IMR-90 (cell line): ENCODE data around the gene AGPS. TPM values are rescaled to one million over a fixed set of nuclear protein-coding genes. Genes with fewer than 3 reads are reported as not detected.

Experiments
- ATAC-seq: fragments of 200-7000 bp; cut with Tn5 transposase; 2 replicates; pipeline ENCODE4 v1.9.1; 2020; ENCODE audit warnings: low read depth, mild to moderate bottlenecking, moderate library complexity
- BruUV-seq: library from RNA; stranded (reverse); fragments of 400-500 nt; replicated peaks from 2 replicates; lab custom pipeline; 2021; lab: Mats Ljungman, UMichigan
- CTCF ChIA-PET: fragments of 300-600 bp; formaldehyde crosslinking; extraction: SDS; loops from one replicate; lab custom pipeline; 2021; ENCODE audit warnings: antibody characterized with exemption; lab: Yijun Ruan, JAX
- POLR2A ChIA-PET: fragments of 300-600 bp; sonication (Branson Sonifier 250); formaldehyde crosslinking; loops from one replicate; lab custom pipeline; 2022; ENCODE audit warnings: antibody characterized with exemption; ENCODE audit not compliant: unreplicated experiment; lab: Charles Lee
- DNase-seq: peaks from one replicate; pipeline ENCODE4 v3.0.0; 2013
- H2AFZ ChIP-seq: replicated peaks from 2 replicates; pipeline ENCODE3; 2013; ENCODE audit warnings: low read length, mild to moderate bottlenecking; ENCODE audit not compliant: poor library complexity
- H2AK5ac ChIP-seq: 2 replicates; pipeline ENCODE4 v1.6.1; 2013; ENCODE audit warnings: low read depth, low read length, inconsistent platforms
- H2AK9ac ChIP-seq: replicated peaks from 2 replicates; pipeline ENCODE3; 2013; ENCODE audit warnings: mild to moderate bottlenecking, low read depth, low read length, moderate library complexity; ENCODE audit not compliant: poor library complexity
- H2BK120ac ChIP-seq: 2 replicates; pipeline ENCODE4 v1.6.1; 2013; ENCODE audit warnings: low read depth, low read length, inconsistent platforms
- H2BK15ac ChIP-seq: 3 replicates; pipeline ENCODE4 v1.6.1; 2013; ENCODE audit warnings: low read depth, low read length, inconsistent platforms
- H2BK20ac ChIP-seq: 2 replicates; pipeline ENCODE4 v1.6.1; 2013; ENCODE audit warnings: low read depth, mild to moderate bottlenecking, inconsistent platforms, low read length, moderate library complexity
- H2BK5ac ChIP-seq: 2 replicates; pipeline ENCODE4 v1.6.1; 2013; ENCODE audit warnings: mild to moderate bottlenecking, low read depth, low read length, inconsistent platforms; ENCODE audit not compliant: poor library complexity, severe bottlenecking
- H3K14ac ChIP-seq: replicated peaks from 2 replicates; pipeline ENCODE4 v1.6.1; 2013; ENCODE audit warnings: low read depth, low read length, inconsistent platforms
- H3K18ac ChIP-seq: 2 replicates; pipeline ENCODE4 v1.6.1; 2013; ENCODE audit warnings: low read depth, low read length, control low read depth
- H3K23ac ChIP-seq: 2 replicates; pipeline ENCODE4 v1.6.1; 2013; ENCODE audit warnings: low read depth, low read length, inconsistent platforms
- H3K27ac ChIP-seq: 2 replicates; pipeline ENCODE4 v1.5.1; 2013; ENCODE audit warnings: mild to moderate bottlenecking, control low read depth, low read length; ENCODE audit not compliant: insufficient read depth
- H3K27me3 ChIP-seq: 2 replicates; pipeline ENCODE4 v1.6.1; 2013; ENCODE audit warnings: low read length; ENCODE audit not compliant: control insufficient read depth, insufficient read depth
- H3K36me3 ChIP-seq: 2 replicates; pipeline ENCODE4 v1.6.1; 2013; ENCODE audit warnings: low read length, mixed read lengths; ENCODE audit not compliant: control insufficient read depth, insufficient read depth
- H3K4ac ChIP-seq: 2 replicates; pipeline ENCODE4 v1.6.1; 2013; ENCODE audit warnings: low read depth, low read length, inconsistent platforms
- H3K4me1 ChIP-seq: 2 replicates; pipeline ENCODE4 v1.6.1; 2013; ENCODE audit warnings: low read length, mixed read lengths; ENCODE audit not compliant: control insufficient read depth, insufficient read depth
- H3K4me2 ChIP-seq: 2 replicates; pipeline ENCODE4 v1.6.1; 2013; ENCODE audit warnings: low read depth, mild to moderate bottlenecking, control low read depth, low read length, moderate library complexity
- H3K4me3 ChIP-seq: 2 replicates; pipeline ENCODE4 v1.5.1; 2013; ENCODE audit warnings: low read depth, mild to moderate bottlenecking, control low read depth, low read length, moderate library complexity; ENCODE audit not compliant: insufficient read depth
- H3K56ac ChIP-seq: 2 replicates; pipeline ENCODE4 v1.6.1; 2013; ENCODE audit warnings: low read length, inconsistent platforms; ENCODE audit not compliant: insufficient read depth; ENCODE audit errors: extremely low read depth
- H3K79me1 ChIP-seq, 2 experiments: 2 replicates each; pipeline ENCODE4 v1.6.1; 2013; ENCODE audit warnings: low read length in 2 of 2, inconsistent platforms in 1 of 2, low read depth in 1 of 2
- H3K9ac ChIP-seq: 2 replicates; pipeline ENCODE4 v1.6.1; 2013; ENCODE audit warnings: low read depth, low read length, control low read depth
- H3K9me1 ChIP-seq: 2 replicates; pipeline ENCODE4 v1.6.1; 2013; ENCODE audit warnings: low read length, inconsistent platforms; ENCODE audit not compliant: insufficient read depth
- H3K9me3 ChIP-seq: 2 replicates; pipeline ENCODE4 v1.6.1; 2013; ENCODE audit warnings: low read length; ENCODE audit not compliant: control insufficient read depth, insufficient read depth
- H4K20me1 ChIP-seq: 2 replicates; pipeline ENCODE4 v1.6.1; 2013; ENCODE audit warnings: low read length, inconsistent platforms; ENCODE audit not compliant: insufficient read depth
- H4K5ac ChIP-seq: 2 replicates; pipeline ENCODE4 v1.6.1; 2013; ENCODE audit warnings: mild to moderate bottlenecking, low read depth, low read length, control low read depth
- H4K8ac ChIP-seq, 2 experiments: 2 replicates each; pipeline ENCODE4 v1.6.1; 2013; ENCODE audit warnings: low read depth in 2 of 2, low read length in 2 of 2, control low read depth in 1 of 2, inconsistent platforms in 1 of 2
- H4K91ac ChIP-seq: 2 replicates; pipeline ENCODE4 v1.6.1; 2013; ENCODE audit warnings: low read depth, low read length, inconsistent platforms; ENCODE audit not compliant: insufficient read depth
- BHLHE40 ChIP-seq: fragments of 150-350 bp; IDR thresholded peaks from 2 replicates; pipeline ENCODE4 v1.6.1; 2016; ENCODE audit warnings: mild to moderate bottlenecking, low read depth, low read length
- CEBPB ChIP-seq: IDR thresholded peaks from 2 replicates; pipeline ENCODE4 v1.6.1; 2012; ENCODE audit warnings: low read depth, low read length, improper control_type of control experiment
- CHD1 ChIP-seq: IDR thresholded peaks from 2 replicates; pipeline ENCODE4 v1.6.1; 2012; ENCODE audit warnings: low read depth, low read length, improper control_type of control experiment
- MXI1 ChIP-seq: IDR thresholded peaks from 2 replicates; pipeline ENCODE4 v1.6.1; 2012; ENCODE audit warnings: low read depth, mild to moderate bottlenecking, low read length, moderate library complexity, borderline replicate concordance
- POLR2A ChIP-seq: IDR thresholded peaks from 2 replicates; pipeline ENCODE4 v1.6.1; 2012; ENCODE audit warnings: mild to moderate bottlenecking, low read depth, low read length
- SMC3 ChIP-seq: fragments of 150-350 bp; IDR thresholded peaks from 2 replicates; pipeline ENCODE4 v1.6.1; 2016; ENCODE audit warnings: low read depth, mild to moderate bottlenecking, antibody characterized with exemption, low read length, moderate library complexity
- WGBS, 2 experiments: methylation state at CpG; one replicate each; pipeline versions ENCODE4 v1.1.5 to v1.1.7; 2013; ENCODE audit warnings: missing lambda C conversion rate in 2 of 2; ENCODE audit not compliant: insufficient read length in 1 of 2; ENCODE audit errors: extremely low coverage in 2 of 2; 5-methylcytosine and 5-hydroxymethylcytosine counted together
- dilution Hi-C: fragments of 300-500 bp; cut with HindIII; formaldehyde crosslinking; loops from one replicate; pipeline ENCODE4 v1.14.3; 2018; ENCODE audit warnings: low sequenced_read_pairs; ENCODE audit not compliant: unreplicated experiment
- in situ Hi-C: fragments of 300-500 bp; cut with MboI; formaldehyde crosslinking; loops from 3 replicates; pipeline ENCODE4 v1.14.3; 2019; ENCODE audit warnings: low sequenced_read_pairs, inconsistent platforms, mixed read lengths
- intact Hi-C: fragments of 100-400 bp; cut with micrococcal nuclease; formaldehyde crosslinking; loops from 2 replicates; pipeline ENCODE4 v1.10.0; 2022
- polyA plus RNA-seq, 3 experiments: library from polyadenylated mRNA; depleted of rRNA; stranded (reverse); fragments of >200 nt; gene quantifications; 2 replicates each; pipeline ENCODE4 v1.2.3, GENCODE V29; 2012; ENCODE audit warnings: low replicate concordance in 1 of 3
- total RNA-seq: library from RNA; depleted of rRNA; stranded (reverse); fragments of >200 nt; gene quantifications from 2 replicates; pipeline ENCODE4 v1.2.3, GENCODE V29; 2012

AGPS gene
- total and polyA plus RNA-seq, 2 of the 4 experiments (the other 2 are of a cell fraction) = 6.6 to 18.6 TPM

DNA sequence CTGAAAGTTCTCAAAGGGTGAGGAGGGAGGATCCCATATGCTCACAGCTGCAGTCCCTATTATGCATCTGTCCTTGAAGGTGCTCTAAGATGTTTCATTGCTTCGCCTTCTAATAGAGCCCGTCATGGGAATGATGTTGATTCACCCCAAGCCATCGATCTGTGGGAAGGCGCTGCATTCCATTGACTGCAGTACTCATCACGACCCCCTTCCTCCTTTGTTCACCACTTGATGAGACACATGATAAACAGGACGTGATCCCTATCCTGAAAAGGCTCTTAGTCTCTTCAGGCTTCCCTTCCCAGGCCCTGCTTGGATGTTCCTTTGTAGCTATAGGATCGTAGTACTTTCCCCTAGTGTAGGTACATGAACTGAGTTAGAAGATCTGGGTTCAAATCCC lies 181.8 kb downstream of the AGPS start:
- no peak for TF ChIP-seq BHLHE40
- no peak for TF ChIP-seq MXI1
- no peak for TF ChIP-seq CEBPB
- no peak for TF ChIP-seq POLR2A
- TF ChIP-seq SMC3 = no peak
- TF ChIP-seq CHD1 = no peak
- 92% methylated on average over 2 of the region's 7 CpGs; no CpG with 5 or more reads in 1 of the 2 experiments for WGBS, 2 experiments
- POLR2A ChIA-PET = no interaction called here

More for the DNA sequence above, 181.8 kb downstream of the AGPS start:
- Histone ChIP-seq H4K5ac (no peak overlapping the region), H3K4me3 (no peak overlapping the region), H3K9ac (no peak overlapping the region), H3K4me1 (no peaks in the 10 kb centered on the region), H2AK5ac (no peak overlapping the region), H3K9me3 (no peaks in the 10 kb centered on the region), H3K14ac (no peak overlapping the region), H3K4ac (no peak overlapping the region), H2AFZ (no peak overlapping the region), H2BK5ac (no peak overlapping the region), H2AK9ac (no peak overlapping the region), H3K56ac (no peak overlapping the region), H2BK120ac (no peak overlapping the region), H3K9me1 (no peaks in the 10 kb centered on the region), H4K20me1 (no peaks in the 10 kb centered on the region), H3K27me3 (peaks cover 6% of the 10 kb centered on the region), H3K4me2 (no peak overlapping the region), H4K91ac (no peak overlapping the region), H2BK15ac (no peak overlapping the region), H3K27ac (no peak overlapping the region), H3K36me3 (no peaks in the 10 kb centered on the region), H3K79me1 (no peaks in the 10 kb centered on the region), H2BK20ac (no peak overlapping the region), H3K23ac (no peak overlapping the region), H3K18ac (no peak overlapping the region), H4K8ac (no peak overlapping the region)
- ATAC-seq = no peak
- CTCF ChIA-PET = no interaction called here
- dilution Hi-C loops = no loop called here
- DNase-seq = no peak
- BruUV-seq = no TSS peak
- in situ Hi-C loops = no loop called here
- intact Hi-C loops = no loop called here
